ENCODE data around the gene PCDH11Y.
"Not testable (repeated sequence)": the region's sequence is repeated elsewhere in the genome, so short reads cannot be mapped to it uniquely, and the experiment has no call there.

Gene PCDH11Y, protein sequence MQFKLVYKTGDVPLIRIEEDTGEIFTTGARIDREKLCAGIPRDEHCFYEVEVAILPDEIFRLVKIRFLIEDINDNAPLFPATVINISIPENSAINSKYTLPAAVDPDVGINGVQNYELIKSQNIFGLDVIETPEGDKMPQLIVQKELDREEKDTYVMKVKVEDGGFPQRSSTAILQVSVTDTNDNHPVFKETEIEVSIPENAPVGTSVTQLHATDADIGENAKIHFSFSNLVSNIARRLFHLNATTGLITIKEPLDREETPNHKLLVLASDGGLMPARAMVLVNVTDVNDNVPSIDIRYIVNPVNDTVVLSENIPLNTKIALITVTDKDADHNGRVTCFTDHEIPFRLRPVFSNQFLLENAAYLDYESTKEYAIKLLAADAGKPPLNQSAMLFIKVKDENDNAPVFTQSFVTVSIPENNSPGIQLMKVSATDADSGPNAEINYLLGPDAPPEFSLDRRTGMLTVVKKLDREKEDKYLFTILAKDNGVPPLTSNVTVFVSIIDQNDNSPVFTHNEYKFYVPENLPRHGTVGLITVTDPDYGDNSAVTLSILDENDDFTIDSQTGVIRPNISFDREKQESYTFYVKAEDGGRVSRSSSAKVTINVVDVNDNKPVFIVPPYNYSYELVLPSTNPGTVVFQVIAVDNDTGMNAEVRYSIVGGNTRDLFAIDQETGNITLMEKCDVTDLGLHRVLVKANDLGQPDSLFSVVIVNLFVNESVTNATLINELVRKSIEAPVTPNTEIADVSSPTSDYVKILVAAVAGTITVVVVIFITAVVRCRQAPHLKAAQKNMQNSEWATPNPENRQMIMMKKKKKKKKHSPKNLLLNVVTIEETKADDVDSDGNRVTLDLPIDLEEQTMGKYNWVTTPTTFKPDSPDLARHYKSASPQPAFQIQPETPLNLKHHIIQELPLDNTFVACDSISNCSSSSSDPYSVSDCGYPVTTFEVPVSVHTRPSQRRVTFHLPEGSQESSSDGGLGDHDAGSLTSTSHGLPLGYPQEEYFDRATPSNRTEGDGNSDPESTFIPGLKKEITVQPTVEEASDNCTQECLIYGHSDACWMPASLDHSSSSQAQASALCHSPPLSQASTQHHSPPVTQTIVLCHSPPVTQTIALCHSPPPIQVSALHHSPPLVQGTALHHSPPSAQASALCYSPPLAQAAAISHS (N-terminal part only)

GRCh38 chrY:5000057-5000456, at the start of gene PCDH11Y:
TSS of gene PCDH11Y (plus strand) at chrY:5000296. CDS start at chrY:5057100, 56,804 bp downstream.
- DNase-seq, result peak; percentile 89
- in situ Hi-C loops (cut with MboI; ENCODE audit: low pct_unique_long_range_greater_than_20kb, low sequenced_read_pairs), result not testable (repeated sequence)

DNA sequence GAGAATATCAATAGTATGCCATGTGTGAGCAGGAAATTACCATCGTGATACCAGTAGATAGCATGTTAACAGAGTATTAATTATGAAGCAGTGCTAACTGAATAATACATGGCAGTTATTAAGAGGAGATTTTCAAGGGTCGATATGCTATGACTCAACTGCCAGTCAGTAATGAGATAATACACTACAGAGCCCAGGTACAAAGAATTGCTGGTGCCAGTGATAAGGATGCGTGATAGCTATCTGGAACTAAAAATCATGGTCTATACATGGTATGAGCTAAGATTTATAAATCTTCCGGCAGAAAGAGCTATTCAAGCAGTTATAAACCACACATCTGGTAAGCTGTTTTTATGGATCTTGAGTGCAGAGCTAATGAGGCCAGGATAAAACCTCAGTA, 32.2 kb upstream of the PCDH11Y start:
- in situ Hi-C loops (cut with MboI; ENCODE audit: low pct_unique_long_range_greater_than_20kb, low sequenced_read_pairs); DNase-seq: not testable (repeated sequence)

GRCh38 chrY:4991743-4992400, 8.2 kb upstream of the PCDH11Y start:
- in situ Hi-C loops (cut with MboI; ENCODE audit: low pct_unique_long_range_greater_than_20kb, low sequenced_read_pairs), result not testable (repeated sequence)
- peak; percentile 12 for DNase-seq

GRCh38 chrY:4994892-4995291, 5.2 kb upstream of the PCDH11Y start:
- peak; percentile 41 for DNase-seq
- in situ Hi-C loops (cut with MboI; ENCODE audit: low pct_unique_long_range_greater_than_20kb, low sequenced_read_pairs), result not testable (repeated sequence)

- in situ Hi-C loops (cut with MboI; ENCODE audit: low pct_unique_long_range_greater_than_20kb, low sequenced_read_pairs); DNase-seq: not testable (repeated sequence)
Observed at GRCh38 chrY:5002476-5003184, 2.5 kb downstream of the PCDH11Y start.

DNA sequence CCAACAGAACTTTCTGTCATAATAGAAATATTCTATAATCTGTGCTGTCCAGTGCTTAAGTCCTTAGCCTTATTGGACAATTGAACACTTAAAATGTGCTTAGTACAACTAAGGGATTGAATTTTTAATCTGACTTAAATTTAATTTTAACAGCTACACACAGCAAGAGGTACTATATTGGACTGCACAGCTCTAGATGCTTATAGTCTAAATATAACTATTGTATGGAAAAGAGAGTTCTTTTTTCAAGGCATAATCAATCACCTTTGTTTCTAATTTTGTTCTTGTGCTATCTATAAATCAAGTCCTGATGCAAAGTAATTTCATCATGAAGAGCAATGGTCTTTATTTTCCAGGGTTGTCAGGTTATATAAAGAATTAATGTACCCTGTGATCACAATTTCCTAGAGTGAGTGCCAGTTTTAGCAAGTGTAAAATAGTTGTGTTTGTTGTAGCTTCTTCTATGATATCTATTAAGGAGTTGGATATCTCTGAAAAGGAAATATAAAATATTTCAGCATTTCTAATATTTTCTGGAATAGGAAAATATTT, 39.0 kb downstream of the PCDH11Y start:
- DNase-seq; in situ Hi-C loops (cut with MboI; ENCODE audit: low pct_unique_long_range_greater_than_20kb, low sequenced_read_pairs): not testable (repeated sequence)

- in situ Hi-C loops (cut with MboI; ENCODE audit: low pct_unique_long_range_greater_than_20kb, low sequenced_read_pairs); DNase-seq: not testable (repeated sequence)
Observed at GRCh38 chrY:5083017-5083416, 82.9 kb downstream of the PCDH11Y start.

DNA sequence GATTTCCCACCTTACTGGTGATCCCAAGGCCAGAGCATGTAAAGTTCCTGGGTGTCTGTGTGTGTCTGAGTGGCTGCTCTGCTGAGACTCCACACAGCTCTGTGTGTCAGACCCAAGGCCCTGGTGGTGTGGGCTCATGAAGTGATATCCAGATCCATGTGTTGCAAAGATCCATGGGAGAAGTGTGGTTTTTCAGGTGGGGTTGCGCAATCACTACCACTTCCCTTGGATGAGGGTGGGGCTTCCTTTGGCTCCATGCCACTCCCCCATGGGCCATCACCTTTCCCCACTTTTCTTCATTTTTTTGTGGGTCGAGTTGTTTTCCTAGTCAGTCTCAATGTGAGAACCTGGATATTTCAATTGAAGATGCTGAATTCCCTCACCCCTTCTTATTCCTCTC, 182.9 kb downstream of the PCDH11Y start:
- in situ Hi-C loops (cut with MboI; ENCODE audit: low pct_unique_long_range_greater_than_20kb, low sequenced_read_pairs); DNase-seq: not testable (repeated sequence)

GRCh38 chrY:5215116-5215515, 215.0 kb downstream of the PCDH11Y start:
- in situ Hi-C loops (cut with MboI; ENCODE audit: low pct_unique_long_range_greater_than_20kb, low sequenced_read_pairs); DNase-seq: not testable (repeated sequence)

DNA sequence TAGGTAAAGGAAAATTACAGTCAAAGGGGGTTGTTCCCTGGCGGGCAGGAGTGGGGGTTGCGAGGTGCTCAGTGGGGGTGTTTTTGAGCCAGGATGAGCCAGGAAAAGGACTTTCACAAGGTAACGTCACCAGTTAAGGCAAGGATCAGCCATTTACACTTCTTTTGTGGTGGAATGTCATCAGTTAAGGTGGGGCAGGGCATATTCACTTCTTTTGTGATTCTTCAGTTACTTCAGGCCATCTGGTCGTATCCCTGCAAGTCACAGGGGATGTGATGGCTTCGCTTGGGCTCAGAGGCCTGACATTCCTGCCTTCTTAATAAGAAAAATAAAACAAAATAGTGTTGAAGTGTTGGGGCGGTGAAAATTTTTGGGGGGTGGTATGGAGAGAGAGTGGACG, 324.8 kb downstream of the PCDH11Y start:
- in situ Hi-C loops (cut with MboI; ENCODE audit: low pct_unique_long_range_greater_than_20kb, low sequenced_read_pairs); DNase-seq: not testable (repeated sequence)

- in situ Hi-C loops (cut with MboI; ENCODE audit: low pct_unique_long_range_greater_than_20kb, low sequenced_read_pairs); DNase-seq: not testable (repeated sequence)
Observed at GRCh38 chrY:5342220-5342619, 342.1 kb downstream of the PCDH11Y start.

GRCh38 chrY:5543705-5544104, 543.6 kb downstream of the PCDH11Y start:
- in situ Hi-C loops (cut with MboI; ENCODE audit: low pct_unique_long_range_greater_than_20kb, low sequenced_read_pairs); DNase-seq: not testable (repeated sequence)

GRCh38 chrY:5638589-5638988, 638.5 kb downstream of the PCDH11Y start:
- in situ Hi-C loops (cut with MboI; ENCODE audit: low pct_unique_long_range_greater_than_20kb, low sequenced_read_pairs); DNase-seq: not testable (repeated sequence)

DNA sequence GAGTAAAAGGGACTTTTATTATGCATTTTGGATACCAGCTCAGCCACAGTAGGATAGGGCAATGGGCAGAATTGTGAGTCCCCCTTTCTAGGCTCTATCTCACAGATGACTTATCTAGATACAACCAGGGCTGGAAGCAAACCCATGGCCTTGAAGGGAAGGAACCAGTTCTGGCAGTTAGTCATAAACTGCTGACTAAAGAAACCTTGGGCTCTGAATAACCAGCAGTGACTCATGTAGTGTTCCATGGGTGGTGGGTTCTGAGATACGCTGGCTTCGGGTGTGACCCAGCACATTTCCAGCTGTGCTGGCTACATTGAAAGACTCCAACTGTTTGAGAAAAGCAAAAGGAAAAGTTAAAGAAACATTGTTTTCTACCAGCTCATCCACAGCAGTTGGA, 679.2 kb downstream of the PCDH11Y start:
- in situ Hi-C loops (cut with MboI; ENCODE audit: low pct_unique_long_range_greater_than_20kb, low sequenced_read_pairs); DNase-seq: not testable (repeated sequence)

- DNase-seq; in situ Hi-C loops (cut with MboI; ENCODE audit: low pct_unique_long_range_greater_than_20kb, low sequenced_read_pairs): not testable (repeated sequence)
Observed at GRCh38 chrY:5708727-5709126, 708.6 kb downstream of the PCDH11Y start.

DNA sequence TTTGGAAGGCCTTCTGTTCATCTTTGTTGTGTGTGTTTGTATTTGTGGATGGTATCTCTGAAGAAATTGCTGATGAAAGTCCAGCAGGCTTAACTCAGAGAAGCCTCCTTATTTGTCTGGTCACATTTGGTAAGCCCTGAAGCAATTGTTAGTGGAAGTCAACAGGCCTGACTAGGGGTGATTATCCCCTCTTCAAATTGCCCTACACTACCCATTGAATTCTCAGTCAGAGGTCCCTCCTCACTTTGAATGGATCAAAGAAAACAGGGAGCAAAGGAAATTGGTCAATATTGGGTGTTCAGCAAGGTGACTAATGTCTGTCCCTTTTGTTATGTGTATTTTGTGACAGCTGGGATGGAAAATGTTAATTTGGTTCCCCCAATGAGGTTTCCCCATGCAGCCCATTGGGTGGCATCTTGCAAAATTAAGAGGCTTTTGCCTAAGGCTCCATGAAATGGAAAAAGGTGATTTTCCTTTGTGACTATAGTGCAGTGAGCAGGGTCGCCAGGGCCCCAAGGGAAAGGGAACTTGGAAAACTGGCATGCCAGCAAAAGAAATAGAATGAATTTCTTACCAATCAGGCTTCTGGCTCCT, 709.8 kb downstream of the PCDH11Y start:
- not testable (repeated sequence) for DNase-seq

GRCh38 chrY:5761403-5761802, 761.3 kb downstream of the PCDH11Y start:
- in situ Hi-C loops (cut with MboI; ENCODE audit: low pct_unique_long_range_greater_than_20kb, low sequenced_read_pairs), result not testable (repeated sequence)

More for the DNA sequence above, 709.8 kb downstream of the PCDH11Y start:
- in situ Hi-C loops (cut with MboI; ENCODE audit: low pct_unique_long_range_greater_than_20kb, low sequenced_read_pairs), result not testable (repeated sequence)

More at GRCh38 chrY:5761403-5761802, 761.3 kb downstream of the PCDH11Y start:
- not testable (repeated sequence) for DNase-seq
